ENCODE measurements around the gene ADCY2. TPM values are rescaled to one million over a fixed set of nuclear protein-coding genes. Genes with fewer than 3 reads are reported as not detected.

The ADCY2 gene
- total and polyA plus RNA-seq, 4 donors = 0.56 to 9.3 (median 6.7) TPM

- Histone ChIP-seq H3K27ac (ENCODE audit: low read depth in 1 of 2, low read length in 2 of 2) (no peak overlapping the region), H3K9me3 (ENCODE audit: control insufficient read depth, low read length) (no peaks in the 10 kb centered on the region), H3K27me3 (ENCODE audit: control insufficient read depth in 1 of 2, insufficient read depth in 2 of 2, low read length in 1 of 2) (no peaks in the 10 kb centered on the region), H3K36me3 (ENCODE audit: control insufficient read depth in 1 of 2, insufficient read depth in 2 of 2, low read length in 1 of 2) (peaks cover 0 to 3% of the 10 kb centered on the region in 2 donors), H3K4me3 (ENCODE audit: low read length in 2 of 2) (no peak overlapping the region), H3K4me1 (ENCODE audit: control insufficient read depth in 1 of 2, insufficient read depth in 2 of 2, low read length in 2 of 2) (no peaks in the 10 kb centered on the region)
- ATAC-seq (ENCODE audit: low FRiP score) = no peak
- 56 to 60% methylated on average over 5 of the region's 5 CpGs for WGBS, 2 donors
- intact Hi-C loops (cut with DNase I) = no loop called here
- DNase-seq = no peak
Observed at GRCh38 chr5:7519564-7519963, 123.6 kb downstream of the ADCY2 start.

DNA sequence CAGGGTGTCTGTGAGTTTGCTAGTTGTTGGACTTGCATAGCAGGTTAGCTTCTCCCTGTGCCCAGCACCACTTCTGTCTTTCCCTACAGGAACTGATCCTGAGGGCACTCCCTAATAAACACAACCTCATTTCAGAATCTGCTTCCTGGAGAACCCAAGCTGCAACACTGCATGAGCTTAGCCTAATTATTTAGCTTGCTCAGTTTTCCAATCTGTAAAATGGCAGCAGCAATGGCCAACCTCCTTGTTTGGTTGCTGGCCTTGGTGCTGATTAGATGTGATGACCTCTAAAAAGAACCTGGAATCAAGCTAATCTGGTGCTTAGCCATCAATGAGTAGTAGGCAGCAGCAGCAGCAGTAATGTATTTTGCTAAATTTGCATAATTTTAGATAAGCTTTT, 133.9 kb downstream of the ADCY2 start:
- H3K36me3 ChIP-seq (ENCODE audit: control insufficient read depth in 1 of 2, insufficient read depth in 2 of 2, low read length in 1 of 2) = no peaks in the 10 kb centered on the region
- no peaks in the 10 kb centered on the region for H3K27me3 ChIP-seq (ENCODE audit: control insufficient read depth in 1 of 2, insufficient read depth in 2 of 2, low read length in 1 of 2)
- no peaks in the 10 kb centered on the region for H3K9me3 ChIP-seq (ENCODE audit: control insufficient read depth, low read length)
- ATAC-seq (ENCODE audit: low FRiP score) = no peak
- H3K4me1 ChIP-seq (ENCODE audit: control insufficient read depth in 1 of 2, insufficient read depth in 2 of 2, low read length in 2 of 2) = no peaks in the 10 kb centered on the region
- no peak overlapping the region for H3K4me3 ChIP-seq (ENCODE audit: low read length in 2 of 2)
- no peak overlapping the region for H3K27ac ChIP-seq (ENCODE audit: low read depth in 1 of 2, low read length in 2 of 2)
- DNase-seq = no peak
- intact Hi-C loops (cut with DNase I) = no loop called here

DNA sequence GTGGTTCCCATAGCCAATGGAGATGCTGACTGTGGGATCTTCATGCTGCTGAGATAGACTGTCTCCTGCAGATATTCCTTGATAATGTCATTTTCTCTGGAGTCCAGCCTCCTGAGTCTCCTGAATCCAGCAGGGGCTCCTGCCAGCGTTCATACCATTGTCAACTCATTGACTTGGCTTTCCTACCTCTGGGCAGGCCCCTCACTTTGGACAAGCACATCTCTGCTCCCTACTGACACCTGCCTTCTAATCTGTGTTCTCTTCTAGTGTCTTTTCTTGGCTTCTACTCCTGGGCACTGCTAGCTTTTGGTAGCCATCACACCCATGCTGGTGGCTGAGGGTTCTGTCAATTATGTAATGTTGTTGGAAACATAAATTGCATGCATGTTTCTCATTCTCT, 138.0 kb downstream of the ADCY2 start:
- Histone ChIP-seq H3K27ac (ENCODE audit: low read depth in 1 of 2, low read length in 2 of 2) (no peak overlapping the region), H3K9me3 (ENCODE audit: control insufficient read depth, low read length) (no peaks in the 10 kb centered on the region), H3K36me3 (ENCODE audit: control insufficient read depth in 1 of 2, insufficient read depth in 2 of 2, low read length in 1 of 2) (no peaks in the 10 kb centered on the region), H3K4me1 (ENCODE audit: control insufficient read depth in 1 of 2, insufficient read depth in 2 of 2, low read length in 2 of 2) (no peaks in the 10 kb centered on the region), H3K27me3 (ENCODE audit: control insufficient read depth in 1 of 2, insufficient read depth in 2 of 2, low read length in 1 of 2) (no peaks in the 10 kb centered on the region), H3K4me3 (ENCODE audit: low read length in 2 of 2) (no peak overlapping the region)
- whole genome bisulfite sequencing, 2 donors = 76 to 90% methylated on average over 1 of the region's 1 CpG
- ATAC-seq (ENCODE audit: low FRiP score) (no peak), DNase-seq (no peak)
- intact Hi-C loops (cut with DNase I) = no loop called here

DNA sequence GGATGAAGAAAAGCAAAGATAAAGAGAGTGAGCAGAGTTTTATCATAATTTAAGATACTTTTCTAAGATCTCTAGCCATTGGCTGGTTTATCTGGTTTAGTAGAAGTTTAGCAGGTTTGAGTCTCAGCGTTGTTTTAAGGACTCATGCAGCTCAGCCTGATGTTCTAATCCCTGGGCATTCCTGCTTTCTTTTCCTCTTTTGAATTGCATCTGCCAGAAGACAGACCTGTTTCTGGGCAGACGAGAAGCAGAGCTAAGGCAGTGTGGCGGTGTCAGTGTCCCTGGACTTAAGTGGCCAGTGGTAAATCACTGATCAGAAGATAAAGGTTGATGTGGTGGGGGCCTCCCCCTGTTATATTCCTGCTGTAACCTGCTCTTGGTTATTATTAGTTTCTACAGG, 138.6 kb downstream of the ADCY2 start:
- Histone ChIP-seq H3K27me3 (ENCODE audit: control insufficient read depth in 1 of 2, insufficient read depth in 2 of 2, low read length in 1 of 2) (no peaks in the 10 kb centered on the region), H3K9me3 (ENCODE audit: control insufficient read depth, low read length) (no peaks in the 10 kb centered on the region), H3K27ac (ENCODE audit: low read depth in 1 of 2, low read length in 2 of 2) (no peak overlapping the region), H3K4me3 (ENCODE audit: low read length in 2 of 2) (no peak overlapping the region), H3K36me3 (ENCODE audit: control insufficient read depth in 1 of 2, insufficient read depth in 2 of 2, low read length in 1 of 2) (no peaks in the 10 kb centered on the region), H3K4me1 (ENCODE audit: control insufficient read depth in 1 of 2, insufficient read depth in 2 of 2, low read length in 2 of 2) (no peaks in the 10 kb centered on the region)
- intact Hi-C loops (cut with DNase I) = no loop called here
- WGBS, 2 donors = 70 to 72% methylated on average over 3 of the region's 3 CpGs
- DNase-seq = no peak
- ATAC-seq (ENCODE audit: low FRiP score) = no peak

GRCh38 chr5:7537573-7537972, 141.6 kb downstream of the ADCY2 start:
- Histone ChIP-seq H3K4me1 (ENCODE audit: control insufficient read depth in 1 of 2, insufficient read depth in 2 of 2, low read length in 2 of 2) (no peaks in the 10 kb centered on the region), H3K36me3 (ENCODE audit: control insufficient read depth in 1 of 2, insufficient read depth in 2 of 2, low read length in 1 of 2) (no peaks in the 10 kb centered on the region), H3K9me3 (ENCODE audit: control insufficient read depth, low read length) (no peaks in the 10 kb centered on the region), H3K27ac (ENCODE audit: low read depth in 1 of 2, low read length in 2 of 2) (no peak overlapping the region), H3K4me3 (ENCODE audit: low read length in 2 of 2) (no peak overlapping the region), H3K27me3 (ENCODE audit: control insufficient read depth in 1 of 2, insufficient read depth in 2 of 2, low read length in 1 of 2) (no peaks in the 10 kb centered on the region)
- intact Hi-C loops (cut with DNase I) = no loop called here
- ATAC-seq (ENCODE audit: low FRiP score) (no peak), DNase-seq (no peak)
- 88 to 93% methylated on average over 2 of the region's 2 CpGs for WGBS, 2 donors

- Histone ChIP-seq H3K4me3 (ENCODE audit: low read length in 2 of 2) (no peak overlapping the region), H3K9me3 (ENCODE audit: control insufficient read depth, low read length) (no peaks in the 10 kb centered on the region), H3K27me3 (ENCODE audit: control insufficient read depth in 1 of 2, insufficient read depth in 2 of 2, low read length in 1 of 2) (no peaks in the 10 kb centered on the region), H3K4me1 (ENCODE audit: control insufficient read depth in 1 of 2, insufficient read depth in 2 of 2, low read length in 2 of 2) (no peaks in the 10 kb centered on the region), H3K36me3 (ENCODE audit: control insufficient read depth in 1 of 2, insufficient read depth in 2 of 2, low read length in 1 of 2) (no peaks in the 10 kb centered on the region), H3K27ac (ENCODE audit: low read depth in 1 of 2, low read length in 2 of 2) (no peak overlapping the region)
- ATAC-seq (ENCODE audit: low FRiP score) (no peak), DNase-seq (no peak)
- intact Hi-C loops (cut with DNase I) = no loop called here
- WGBS, 2 donors = 67 to 73% methylated on average over 5 of the region's 5 CpGs
Observed at GRCh38 chr5:7539571-7539970, 143.6 kb downstream of the ADCY2 start.

- ATAC-seq (ENCODE audit: low FRiP score) (no peak), DNase-seq (no peak)
- H3K9me3 ChIP-seq (ENCODE audit: control insufficient read depth, low read length) = no peaks in the 10 kb centered on the region
- 38 to 46% methylated on average over 9 of the region's 9 CpGs for WGBS, 2 donors
- no peaks in the 10 kb centered on the region for H3K4me1 ChIP-seq (ENCODE audit: control insufficient read depth in 1 of 2, insufficient read depth in 2 of 2, low read length in 2 of 2)
- H3K36me3 ChIP-seq (ENCODE audit: control insufficient read depth in 1 of 2, insufficient read depth in 2 of 2, low read length in 1 of 2) = no peaks in the 10 kb centered on the region
- no peak overlapping the region for H3K4me3 ChIP-seq (ENCODE audit: low read length in 2 of 2)
- intact Hi-C loops (cut with DNase I) = no loop called here
- H3K27me3 ChIP-seq (ENCODE audit: control insufficient read depth in 1 of 2, insufficient read depth in 2 of 2, low read length in 1 of 2) = no peaks in the 10 kb centered on the region
- no peak overlapping the region for H3K27ac ChIP-seq (ENCODE audit: low read depth in 1 of 2, low read length in 2 of 2)
Observed at GRCh38 chr5:7540736-7541485, 145.0 kb downstream of the ADCY2 start.

- no peak overlapping the region for H3K27ac ChIP-seq (ENCODE audit: low read depth in 1 of 2, low read length in 2 of 2)
- no peaks in the 10 kb centered on the region for H3K36me3 ChIP-seq (ENCODE audit: control insufficient read depth in 1 of 2, insufficient read depth in 2 of 2, low read length in 1 of 2)
- 85% methylated on average over 2 of the region's 2 CpGs for WGBS, 2 donors
- no peaks in the 10 kb centered on the region for H3K4me1 ChIP-seq (ENCODE audit: control insufficient read depth in 1 of 2, insufficient read depth in 2 of 2, low read length in 2 of 2)
- ATAC-seq (ENCODE audit: low FRiP score) (no peak), DNase-seq (no peak)
- no peak overlapping the region for H3K4me3 ChIP-seq (ENCODE audit: low read length in 2 of 2)
- intact Hi-C loops (cut with DNase I) = no loop called here
- no peaks in the 10 kb centered on the region for H3K27me3 ChIP-seq (ENCODE audit: control insufficient read depth in 1 of 2, insufficient read depth in 2 of 2, low read length in 1 of 2)
- H3K9me3 ChIP-seq (ENCODE audit: control insufficient read depth, low read length) = no peaks in the 10 kb centered on the region
Observed at GRCh38 chr5:7541898-7542297, 146.0 kb downstream of the ADCY2 start.

GRCh38 chr5:7546555-7546954, 150.6 kb downstream of the ADCY2 start:
- Histone ChIP-seq H3K27ac (ENCODE audit: low read depth in 1 of 2, low read length in 2 of 2) (no peak overlapping the region), H3K4me1 (ENCODE audit: control insufficient read depth in 1 of 2, insufficient read depth in 2 of 2, low read length in 2 of 2) (no peaks in the 10 kb centered on the region), H3K4me3 (ENCODE audit: low read length in 2 of 2) (no peak overlapping the region), H3K27me3 (ENCODE audit: control insufficient read depth in 1 of 2, insufficient read depth in 2 of 2, low read length in 1 of 2) (no peaks in the 10 kb centered on the region), H3K9me3 (ENCODE audit: control insufficient read depth, low read length) (no peaks in the 10 kb centered on the region), H3K36me3 (ENCODE audit: control insufficient read depth in 1 of 2, insufficient read depth in 2 of 2, low read length in 1 of 2) (no peaks in the 10 kb centered on the region)
- no peak for DNase-seq
- intact Hi-C loops (cut with DNase I) = no loop called here
- ATAC-seq (ENCODE audit: low FRiP score) = no peak
- WGBS, 2 donors = 75 to 76% methylated on average over 6 of the region's 6 CpGs

Measured in aorta (tissue), 5 donors.